H9 (cell line): ENCODE measurements around the gene SHISA7. TPM values are rescaled to one million over a fixed set of nuclear protein-coding genes. Genes with fewer than 3 reads are reported as not detected.
A peak's percentile ranks its signal among the peaks of the same experiment; 100 is the strongest.

ENCODE experiments used
- DNase-seq: peaks from one replicate; pipeline ENCODE4 v3.0.0-alpha.2; 2017
- H2AFZ ChIP-seq: one replicate; pipeline ENCODE4 v1.6.1; 2013; ENCODE audit warnings: mild to moderate bottlenecking, low read length, control low read depth, moderate library complexity
- H2AK5ac ChIP-seq: 2 replicates; pipeline ENCODE4 v1.6.1; 2013; ENCODE audit warnings: low read length, control low read depth, mixed read lengths; ENCODE audit not compliant: insufficient read length
- H2BK120ac ChIP-seq: one replicate; pipeline ENCODE4 v1.6.1; 2013; ENCODE audit warnings: low read depth, mild to moderate bottlenecking, low read length, control low read depth, inconsistent platforms; ENCODE audit not compliant: poor library complexity, severe bottlenecking
- H2BK12ac ChIP-seq: 2 replicates; pipeline ENCODE4 v1.6.1; 2013; ENCODE audit warnings: low read length, control low read depth, mixed read lengths, low read depth; ENCODE audit not compliant: insufficient read length
- H2BK15ac ChIP-seq: 2 replicates; pipeline ENCODE4 v1.6.1; 2013; ENCODE audit warnings: low read depth, low read length, control low read depth
- H2BK20ac ChIP-seq: one replicate; pipeline ENCODE4 v1.6.1; 2013; ENCODE audit warnings: low read depth, mild to moderate bottlenecking, low read length, control low read depth, inconsistent platforms; ENCODE audit not compliant: poor library complexity, severe bottlenecking
- H2BK5ac ChIP-seq: 2 replicates; pipeline ENCODE4 v1.6.1; 2013; ENCODE audit warnings: low read length, control low read depth, mixed read lengths; ENCODE audit not compliant: insufficient read length
- H3K14ac ChIP-seq: 2 replicates; pipeline ENCODE4 v1.6.1; 2013; ENCODE audit warnings: low read length, control low read depth; ENCODE audit not compliant: insufficient read depth
- H3K18ac ChIP-seq: 2 replicates; pipeline ENCODE4 v1.6.1; 2013; ENCODE audit warnings: low read depth, mild to moderate bottlenecking, mixed read lengths, low read length, control low read depth; ENCODE audit not compliant: insufficient read length
- H3K23ac ChIP-seq: 2 replicates; pipeline ENCODE4 v1.6.1; 2013; ENCODE audit warnings: low read length, control low read depth, mixed read lengths, low read depth; ENCODE audit not compliant: insufficient read length
- H3K23me2 ChIP-seq: 2 replicates; pipeline ENCODE4 v1.6.1; 2013; ENCODE audit warnings: low read depth, mild to moderate bottlenecking, mixed read lengths, low read length, control low read depth; ENCODE audit not compliant: insufficient read length, poor library complexity, severe bottlenecking
- H3K27ac ChIP-seq: 2 replicates; pipeline ENCODE4 v1.5.1; 2013; ENCODE audit warnings: low read length, control low read depth, mixed read lengths, low read depth; ENCODE audit not compliant: insufficient read length
- H3K27me3 ChIP-seq: 2 replicates; pipeline ENCODE4 v1.6.1; 2013; ENCODE audit warnings: low read length, control low read depth, inconsistent platforms; ENCODE audit not compliant: insufficient read depth
- H3K4ac ChIP-seq: 2 replicates; pipeline ENCODE4 v1.6.1; 2013; ENCODE audit warnings: low read depth, mild to moderate bottlenecking, control low read depth, inconsistent platforms, low read length, moderate library complexity
- H3K4me1 ChIP-seq: 2 replicates; pipeline ENCODE4 v1.6.1; 2013; ENCODE audit warnings: low read length, control low read depth, inconsistent platforms; ENCODE audit not compliant: insufficient read depth
- H3K4me2 ChIP-seq: 2 replicates; pipeline ENCODE4 v1.6.1; 2013; ENCODE audit warnings: low read length, control low read depth, mixed read lengths; ENCODE audit not compliant: insufficient read length, insufficient read depth
- H3K56ac ChIP-seq: 2 replicates; pipeline ENCODE4 v1.6.1; 2013; ENCODE audit warnings: low read depth, mild to moderate bottlenecking, mixed read lengths, low read length, control low read depth; ENCODE audit not compliant: insufficient read length
- H3K79me1 ChIP-seq: 2 replicates; pipeline ENCODE4 v1.6.1; 2013; ENCODE audit warnings: low read depth, mild to moderate bottlenecking, moderate library complexity, low read length, control low read depth, inconsistent platforms; ENCODE audit not compliant: insufficient read depth, poor library complexity, severe bottlenecking
- H3K79me2 ChIP-seq: 2 replicates; pipeline ENCODE4 v1.6.1; 2013; ENCODE audit warnings: low read length, control low read depth, inconsistent platforms; ENCODE audit not compliant: insufficient read depth
- H3K9ac ChIP-seq: 2 replicates; pipeline ENCODE4 v1.6.1; 2013; ENCODE audit warnings: low read length, control low read depth, mixed read lengths; ENCODE audit not compliant: insufficient read length; ENCODE audit errors: extremely low read depth
- H3K9me3 ChIP-seq: one replicate; pipeline ENCODE4 v1.6.1; 2013; ENCODE audit warnings: low read depth, low read length, inconsistent platforms; ENCODE audit not compliant: control insufficient read depth
- H3T11ph ChIP-seq: one replicate; pipeline ENCODE4 v1.6.1; 2013; ENCODE audit warnings: mild to moderate bottlenecking, low read length, control low read depth, inconsistent platforms
- H4K20me1 ChIP-seq: one replicate; pipeline ENCODE4 v1.6.1; 2013; ENCODE audit not compliant: control insufficient read depth, insufficient read length, insufficient read depth
- H4K5ac ChIP-seq: 2 replicates; pipeline ENCODE4 v1.6.1; 2013; ENCODE audit warnings: low read depth, mild to moderate bottlenecking, mixed read lengths, low read length, control low read depth; ENCODE audit not compliant: insufficient read length
- H4K8ac ChIP-seq: replicated peaks from 2 replicates; pipeline ENCODE4 v1.6.1; 2013; ENCODE audit warnings: low read length, control low read depth, mixed read lengths, low read depth; ENCODE audit not compliant: insufficient read length
- H4K91ac ChIP-seq: 2 replicates; pipeline ENCODE4 v1.6.1; 2013; ENCODE audit warnings: low read depth, mild to moderate bottlenecking, moderate library complexity, mixed read lengths, low read length, control low read depth; ENCODE audit not compliant: insufficient read length
- H3K27ac Mint-ChIP-seq, 3 experiments: 2 replicates in 2 of 3; 3 replicates in 1 of 3; pipeline ENCODE4 v1.8.0; 2020 to 2021; ENCODE audit warnings: mixed read lengths in 3 of 3, mild to moderate bottlenecking in 1 of 3, moderate library complexity in 1 of 3
- H3K27me3 Mint-ChIP-seq: 2 replicates; pipeline ENCODE4 v1.8.0; 2021; ENCODE audit warnings: low read depth, mild to moderate bottlenecking, moderate library complexity, mixed read lengths
- H3K36me3 Mint-ChIP-seq, 3 experiments: 2 replicates in 2 of 3; 3 replicates in 1 of 3; pipeline ENCODE4 v1.8.0; 2020 to 2021; ENCODE audit warnings: low read depth in 3 of 3, mixed read lengths in 3 of 3; ENCODE audit not compliant: insufficient read depth in 1 of 3
- H3K4me1 Mint-ChIP-seq, 2 experiments: 2 replicates each; pipeline ENCODE4 v1.8.0; 2020; ENCODE audit warnings: mixed read lengths in 2 of 2
- H3K4me3 Mint-ChIP-seq, 2 experiments: 2 replicates in 1 of 2; 3 replicates in 1 of 2; pipeline ENCODE4 v1.8.0; 2020 to 2021; ENCODE audit warnings: mild to moderate bottlenecking in 2 of 2, mixed read lengths in 2 of 2, moderate library complexity in 1 of 2
- H3K9me3 Mint-ChIP-seq, 2 experiments: 2 replicates in 1 of 2; 3 replicates in 1 of 2; pipeline ENCODE4 v1.8.0; 2020; ENCODE audit warnings: mild to moderate bottlenecking in 2 of 2, mixed read lengths in 2 of 2, moderate library complexity in 1 of 2
- WGBS: extraction: QIAGEN DNeasy Blood & Tissue Kit; methylation state at CpG from one replicate; pipeline ENCODE4 v1.1.7; 2013; ENCODE audit warnings: missing lambda C conversion rate, low lambda C conversion rate, mixed read lengths; ENCODE audit not compliant: insufficient read length; ENCODE audit errors: extremely low coverage; 5-methylcytosine and 5-hydroxymethylcytosine counted together
- total RNA-seq: library from RNA; stranded (reverse); gene quantifications from 2 replicates; pipeline ENCODE4 v1.2.1, GENCODE V29; 2021
- TF ChIP-seq, protein P1 (sequence below): fragments of 200-600 bp; sonication (generic); conservative IDR thresholded peaks from 3 replicates; pipeline ENCODE4 v1.8.0; 2021; ENCODE audit warnings: antibody characterized with exemption, mild to moderate bottlenecking

Gene SHISA7
- total RNA-seq, 1 experiment from 2014 or later: 0.31 TPM

DNA sequence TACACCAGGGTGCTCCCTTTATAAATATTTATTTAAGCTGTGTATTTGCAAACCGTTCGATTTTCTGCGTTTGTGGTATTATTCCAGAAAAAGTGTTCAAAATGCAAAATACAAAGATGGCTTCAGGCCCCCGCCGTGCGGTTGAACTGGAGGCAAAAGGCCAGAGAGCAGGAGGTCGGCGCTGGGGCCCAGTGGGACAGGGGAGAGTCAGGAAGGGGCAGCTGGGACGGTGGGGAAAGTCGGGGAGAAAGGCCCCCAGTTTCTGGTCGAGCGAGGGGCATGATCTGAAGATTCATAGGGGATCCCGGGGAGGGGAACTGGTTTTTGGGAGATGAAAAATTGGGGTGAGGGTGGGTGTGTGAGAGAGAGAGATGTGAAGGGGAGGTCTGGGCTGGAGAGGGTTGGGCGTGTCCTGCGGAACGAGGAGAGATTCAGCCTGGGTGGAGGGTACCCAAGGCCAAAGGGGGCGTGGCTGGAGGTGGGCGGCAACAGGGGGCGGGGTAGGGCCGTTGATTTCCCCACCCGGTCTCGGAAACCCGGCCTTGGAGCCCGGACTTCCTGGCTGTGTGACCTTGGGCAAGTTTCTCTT is 17.7 kb upstream of the SHISA7 start:
- Mint-ChIP-seq H3K36me3 (peaks cover 5 to 8% (median 8%) of the 10 kb centered on the region in 3 experiments; a peak in 6 of 7 replicates), H3K4me1 (peaks cover 19 to 34% of the 10 kb centered on the region in 2 experiments), H3K4me3 (peak overlapping the region; percentile 84 to 90), H3K27me3 (peaks cover 7% of the 10 kb centered on the region), H3K27ac (peak overlapping the region; percentile 83 to 92 (median 89); a peak in 6 of 7 replicates), H3K9me3 (0 out of 5 replicates have a peak, but pooled peaks cover 0 to 3% of the 10 kb centered on the region in 2 experiments)
- no peaks in the 10 kb centered on the region for H3K9me3 ChIP-seq
- H3K79me1 ChIP-seq: no peaks in the 10 kb centered on the region
- no peak overlapping the region for H3K14ac ChIP-seq
- H3K23ac ChIP-seq: no peak overlapping the region
- no CpG with 5 or more reads among the region's 24 CpGs for WGBS
- no peak overlapping the region for H3K18ac ChIP-seq
- no peak overlapping the region for H3K4ac ChIP-seq
- peaks cover 5% of the 10 kb centered on the region for H3K23me2 ChIP-seq
- no peaks in the 10 kb centered on the region for H3K27me3 ChIP-seq
- DNase-seq: peak; percentile 95
- no peak overlapping the region for H2BK12ac ChIP-seq
- H2AFZ ChIP-seq: no peak overlapping the region
- peaks cover 5% of the 10 kb centered on the region; the same call in 1 of the 2 replicates for H3K4me1 ChIP-seq
- no peak overlapping the region for H2BK5ac ChIP-seq
- no peak overlapping the region for H3T11ph ChIP-seq
- H3K56ac ChIP-seq: no peak overlapping the region
- no peak overlapping the region for H2BK20ac ChIP-seq
- TF ChIP-seq, protein P1, sequence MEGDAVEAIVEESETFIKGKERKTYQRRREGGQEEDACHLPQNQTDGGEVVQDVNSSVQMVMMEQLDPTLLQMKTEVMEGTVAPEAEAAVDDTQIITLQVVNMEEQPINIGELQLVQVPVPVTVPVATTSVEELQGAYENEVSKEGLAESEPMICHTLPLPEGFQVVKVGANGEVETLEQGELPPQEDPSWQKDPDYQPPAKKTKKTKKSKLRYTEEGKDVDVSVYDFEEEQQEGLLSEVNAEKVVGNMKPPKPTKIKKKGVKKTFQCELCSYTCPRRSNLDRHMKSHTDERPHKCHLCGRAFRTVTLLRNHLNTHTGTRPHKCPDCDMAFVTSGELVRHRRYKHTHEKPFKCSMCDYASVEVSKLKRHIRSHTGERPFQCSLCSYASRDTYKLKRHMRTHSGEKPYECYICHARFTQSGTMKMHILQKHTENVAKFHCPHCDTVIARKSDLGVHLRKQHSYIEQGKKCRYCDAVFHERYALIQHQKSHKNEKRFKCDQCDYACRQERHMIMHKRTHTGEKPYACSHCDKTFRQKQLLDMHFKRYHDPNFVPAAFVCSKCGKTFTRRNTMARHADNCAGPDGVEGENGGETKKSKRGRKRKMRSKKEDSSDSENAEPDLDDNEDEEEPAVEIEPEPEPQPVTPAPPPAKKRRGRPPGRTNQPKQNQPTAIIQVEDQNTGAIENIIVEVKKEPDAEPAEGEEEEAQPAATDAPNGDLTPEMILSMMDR: no peak
- H3K9ac ChIP-seq: no peak overlapping the region
- 0 out of 2 replicates have a peak, but pooled peaks cover 4% of the 10 kb centered on the region for H3K79me2 ChIP-seq
- H4K91ac ChIP-seq: no peak overlapping the region
- H3K4me2 ChIP-seq: peak overlapping the region; percentile 43
- no peak overlapping the region for H2BK15ac ChIP-seq
- H2AK5ac ChIP-seq: no peak overlapping the region
- H4K8ac ChIP-seq: no peak overlapping the region
- no peaks in the 10 kb centered on the region for H4K20me1 ChIP-seq
- no peak overlapping the region for H2BK120ac ChIP-seq
- H3K27ac ChIP-seq: no peak overlapping the region
- no peak overlapping the region for H4K5ac ChIP-seq
